Common myeloid progenitor, CD34-positive (primary cell): ENCODE measurements around the gene FEM1C.

Source experiments
- CTCF ChIA-PET: fragments of 350-600 bp; sonication (Branson Sonifier 250); formaldehyde crosslinking; loops from one replicate; lab custom pipeline; 2021; ENCODE audit warnings: antibody characterized with exemption; lab: Charles Lee
- POLR2A ChIA-PET: fragments of 350-600 bp; sonication (Branson Sonifier 250); formaldehyde crosslinking; loops from one replicate; lab custom pipeline; 2021; ENCODE audit warnings: antibody characterized with exemption; lab: Charles Lee
- DNase-seq, 3 donors: peaks; one replicate each; pipeline versions ENCODE4 v3.0.0 to v3.0.0-alpha.2; 2013
- H3K27ac ChIP-seq, 2 experiments: 1 replicate in 1 of 2; 2 replicates in 1 of 2; pipeline ENCODE4 v1.7.0; 2013; ENCODE audit warnings: inconsistent platforms in 2 of 2, low read length in 2 of 2, mild to moderate bottlenecking in 2 of 2, low read depth in 1 of 2, moderate library complexity in 1 of 2; ENCODE audit not compliant: severe bottlenecking in 2 of 2, insufficient read depth in 1 of 2, poor library complexity in 1 of 2
- H3K27me3 ChIP-seq, 5 experiments: replicated peaks in 2 of 5; 1 replicate in 3 of 5; 2 replicates in 2 of 5; pipeline versions ENCODE4 v1.6.1 to v1.7.0; 2013; ENCODE audit warnings: low read length in 4 of 5, mild to moderate bottlenecking in 2 of 5, moderate library complexity in 2 of 5, inconsistent platforms in 1 of 5; ENCODE audit not compliant: insufficient read depth in 5 of 5, control insufficient read depth in 4 of 5
- H3K36me3 ChIP-seq, 4 experiments: 1 replicate in 2 of 4; 2 replicates in 2 of 4; pipeline versions ENCODE4 v1.6.1 to v1.7.0; 2013; ENCODE audit warnings: low read length in 3 of 4, control low read depth in 1 of 4, mild to moderate bottlenecking in 1 of 4; ENCODE audit not compliant: control insufficient read depth in 4 of 4, insufficient read depth in 4 of 4
- H3K4me1 ChIP-seq, 4 experiments: 1 replicate in 3 of 4; 2 replicates in 1 of 4; pipeline versions ENCODE4 v1.6.1 to v1.7.1; 2013; ENCODE audit warnings: low read length in 3 of 4, mild to moderate bottlenecking in 3 of 4, control low read depth in 1 of 4, inconsistent platforms in 1 of 4, moderate library complexity in 1 of 4; ENCODE audit not compliant: control insufficient read depth in 4 of 4, insufficient read depth in 4 of 4; ENCODE audit errors: control extremely low read depth in 1 of 4
- H3K4me3 ChIP-seq, 7 experiments: 1 replicate in 4 of 7; 2 replicates in 3 of 7; pipeline versions ENCODE4 v1.5.1 to v1.7.0; 2013; ENCODE audit warnings: mild to moderate bottlenecking in 7 of 7, low read length in 6 of 7, moderate library complexity in 6 of 7, inconsistent platforms in 2 of 7, low read depth in 2 of 7, control low read depth in 1 of 7; ENCODE audit not compliant: insufficient read depth in 4 of 7, control insufficient read depth in 1 of 7; ENCODE audit errors: extremely low read depth in 1 of 7
- H3K9me3 ChIP-seq, 5 experiments: 1 replicate in 4 of 5; 2 replicates in 1 of 5; pipeline versions ENCODE4 v1.6.1 to v1.7.1; 2013; ENCODE audit warnings: low read length in 4 of 5, mild to moderate bottlenecking in 2 of 5, inconsistent platforms in 1 of 5, low read depth in 1 of 5, moderate library complexity in 1 of 5; ENCODE audit not compliant: control insufficient read depth in 4 of 5, insufficient read depth in 2 of 5; ENCODE audit errors: control extremely low read depth in 1 of 5
- WGBS: methylation state at CpG from one replicate; pipeline ENCODE4 v1.1.5; 2013; ENCODE audit not compliant: insufficient coverage; 5-methylcytosine and 5-hydroxymethylcytosine counted together

The FEM1C gene

GRCh38 chr5:115524199-115524847 lies 20.3 kb downstream of the FEM1C start:
- H3K36me3 ChIP-seq = peaks cover 13 to 28% (median 19%) of the 10 kb centered on the region in 4 experiments
- 100% methylated on average over 1 of the region's 6 CpGs for WGBS

GRCh38 chr5:115522832-115523403 lies 21.7 kb downstream of the FEM1C start:
- H3K27me3 ChIP-seq = no peaks in the 10 kb centered on the region
- no peak overlapping the region for H3K27ac ChIP-seq
- POLR2A ChIA-PET = no interaction called here
- no peak overlapping the region for H3K4me3 ChIP-seq
- CTCF ChIA-PET = no interaction called here
- no peak for DNase-seq
- no peaks in the 10 kb centered on the region for H3K4me1 ChIP-seq
- peaks cover 13 to 24% (median 18%) of the 10 kb centered on the region in 4 experiments for H3K36me3 ChIP-seq
- no peaks in the 10 kb centered on the region for H3K9me3 ChIP-seq

More at GRCh38 chr5:115524199-115524847, 20.3 kb downstream of the FEM1C start:
- Histone ChIP-seq H3K4me1 (no peaks in the 10 kb centered on the region), H3K9me3 (no peaks in the 10 kb centered on the region), H3K4me3 (no peak overlapping the region), H3K27me3 (no peaks in the 10 kb centered on the region), H3K27ac (no peak overlapping the region)
- no peak for DNase-seq
- ChIA-PET CTCF (interaction anchor here (1.0 to 1.5 kb wide), 2 partner anchors 12 to 14 kb away, joined by 3 to 5 read pairs; no protein-coding TSS in a partner anchor), POLR2A (no interaction called here)

GRCh38 chr5:115520191-115520590 lies 24.4 kb downstream of the FEM1C start:
- POLR2A ChIA-PET = no interaction called here
- CTCF ChIA-PET = interaction anchor here (0.7 kb wide), 1 partner anchor 20 kb away, joined by 3 read pairs; no protein-coding TSS in a partner anchor
- no peaks in the 10 kb centered on the region for H3K4me1 ChIP-seq
- no peak for DNase-seq
- no peak overlapping the region for H3K4me3 ChIP-seq
- no CpG with 5 or more reads among the region's 2 CpGs for WGBS
- no peak overlapping the region for H3K27ac ChIP-seq
- no peaks in the 10 kb centered on the region for H3K9me3 ChIP-seq
- H3K36me3 ChIP-seq = peaks cover 11 to 19% (median 13%) of the 10 kb centered on the region in 4 experiments
- no peaks in the 10 kb centered on the region for H3K27me3 ChIP-seq

GRCh38 chr5:115516372-115516771 lies 28.2 kb downstream of the FEM1C start:
- no peaks in the 10 kb centered on the region for H3K4me1 ChIP-seq
- H3K27ac ChIP-seq = no peak overlapping the region
- H3K27me3 ChIP-seq = no peaks in the 10 kb centered on the region
- H3K9me3 ChIP-seq = peaks cover 0 to 6% (median 0%) of the 10 kb centered on the region in 5 experiments
- no CpG with 5 or more reads among the region's 1 CpG for WGBS
- DNase-seq = no peak
- H3K36me3 ChIP-seq = no peaks in the 10 kb centered on the region
- POLR2A ChIA-PET = no interaction called here
- CTCF ChIA-PET = interaction anchor here (1.1 kb wide), 1 partner anchor 164 kb away, joined by 3 read pairs; no protein-coding TSS in a partner anchor
- H3K4me3 ChIP-seq = no peak overlapping the region

GRCh38 chr5:115514220-115514619 lies 30.4 kb downstream of the FEM1C start:
- DNase-seq = no peak
- Histone ChIP-seq H3K36me3 (no peaks in the 10 kb centered on the region), H3K4me1 (no peaks in the 10 kb centered on the region), H3K27ac (no peak overlapping the region), H3K27me3 (no peaks in the 10 kb centered on the region), H3K4me3 (no peak overlapping the region), H3K9me3 (peaks cover 0 to 6% (median 0%) of the 10 kb centered on the region in 5 experiments)
- WGBS = 91% methylated on average over 5 of the region's 5 CpGs
- ChIA-PET CTCF (no interaction called here), POLR2A (no interaction called here)

- H3K36me3 ChIP-seq = no peaks in the 10 kb centered on the region
- ChIA-PET CTCF (interaction anchor here (1.4 kb wide), 1 partner anchor 10 kb away, joined by 3 read pairs; no protein-coding TSS in a partner anchor), POLR2A (no interaction called here)
- no peaks in the 10 kb centered on the region for H3K4me1 ChIP-seq
- no peak overlapping the region for H3K27ac ChIP-seq
- H3K27me3 ChIP-seq = peaks cover 0 to 2% (median 0%) of the 10 kb centered on the region in 5 experiments
- H3K9me3 ChIP-seq = peaks cover 0 to 6% (median 0%) of the 10 kb centered on the region in 5 experiments
- no peak for DNase-seq
- 100% methylated on average over 1 of the region's 3 CpGs for WGBS
- no peak overlapping the region for H3K4me3 ChIP-seq
These were observed 32.9 kb downstream of the FEM1C start for GRCh38 chr5:115511632-115512031.

- CTCF ChIA-PET = interaction anchor here (1.4 kb wide), 1 partner anchor 14 kb away, joined by 3 read pairs; no protein-coding TSS in a partner anchor
- POLR2A ChIA-PET = interaction anchor here (0.6 kb wide), 1 partner anchor 9 kb away, joined by 3 read pairs; no protein-coding TSS in a partner anchor
- WGBS = no CpG with 5 or more reads among the region's 1 CpG
- Histone ChIP-seq H3K9me3 (peaks cover 0 to 6% (median 0%) of the 10 kb centered on the region in 5 experiments), H3K4me3 (no peak overlapping the region), H3K36me3 (no peaks in the 10 kb centered on the region), H3K4me1 (no peaks in the 10 kb centered on the region), H3K27ac (no peak overlapping the region), H3K27me3 (peaks cover 0 to 2% (median 0%) of the 10 kb centered on the region in 5 experiments)
- DNase-seq = no peak
These were observed 34.4 kb downstream of the FEM1C start for GRCh38 chr5:115510145-115510645.
